GM19023 (cell line): Measurements from ENCODE around the gene KCNIP1.
"Not testable (repeated sequence)": the region's sequence is repeated elsewhere in the genome, so short reads cannot be mapped to it uniquely, and the experiment has no call there.

ENCODE experiments used
- ATAC-seq: cut with Tn5 transposase; IDR thresholded peaks from one replicate; pipeline ENCODE4 v1.9.1; 2021; ENCODE audit warnings: mild to moderate bottlenecking, moderate library complexity; ENCODE audit not compliant: unreplicated experiment

The KCNIP1 gene

GRCh38 chr5:170534177-170534576 lies 30.4 kb downstream of the KCNIP1 start:
- ATAC-seq: no peak

- ATAC-seq: no peak
These were observed 31.1 kb downstream of the KCNIP1 start for GRCh38 chr5:170534941-170535340.

- no peak for ATAC-seq
These were observed 32.7 kb downstream of the KCNIP1 start for GRCh38 chr5:170536525-170536924.

- ATAC-seq: no peak
These were observed 33.8 kb downstream of the KCNIP1 start for GRCh38 chr5:170537451-170538095.

- ATAC-seq: no peak
These were observed 34.3 kb downstream of the KCNIP1 start for GRCh38 chr5:170538096-170538465.

GRCh38 chr5:170538696-170539586 lies 35.1 kb downstream of the KCNIP1 start:
- no peak for ATAC-seq

- no peak for ATAC-seq
These were observed 36.5 kb downstream of the KCNIP1 start for GRCh38 chr5:170540271-170540670.

- no peak for ATAC-seq
These were observed 37.4 kb downstream of the KCNIP1 start for GRCh38 chr5:170541146-170541769.

- no peak for ATAC-seq
These were observed 39.0 kb downstream of the KCNIP1 start for GRCh38 chr5:170542691-170543293.

GRCh38 chr5:170545313-170545712 lies 41.5 kb downstream of the KCNIP1 start:
- no peak for ATAC-seq

GRCh38 chr5:170545811-170546210 lies 42.0 kb downstream of the KCNIP1 start:
- no peak for ATAC-seq

GRCh38 chr5:170546282-170546681 lies 42.5 kb downstream of the KCNIP1 start:
- no peak for ATAC-seq

- not testable (repeated sequence) for ATAC-seq
These were observed 46.6 kb downstream of the KCNIP1 start for GRCh38 chr5:170550382-170550781.

GRCh38 chr5:170551076-170551475 lies 47.3 kb downstream of the KCNIP1 start:
- ATAC-seq: no peak

- no peak for ATAC-seq
These were observed 47.8 kb downstream of the KCNIP1 start for GRCh38 chr5:170551622-170552021.

GRCh38 chr5:170552621-170553115 lies 48.8 kb downstream of the KCNIP1 start:
- ATAC-seq: no peak

- no peak for ATAC-seq
These were observed 49.4 kb downstream of the KCNIP1 start for GRCh38 chr5:170553218-170553617.

GRCh38 chr5:170554521-170555267 lies 50.9 kb downstream of the KCNIP1 start:
- no peak for ATAC-seq

- ATAC-seq: no peak
These were observed 53.5 kb downstream of the KCNIP1 start for GRCh38 chr5:170557314-170557713.

GRCh38 chr5:170559296-170559695 lies 55.5 kb downstream of the KCNIP1 start:
- no peak for ATAC-seq

GRCh38 chr5:170560938-170561337 lies 57.1 kb downstream of the KCNIP1 start:
- no peak for ATAC-seq
